OCI-LY1 (cell line): ENCODE results near the gene HMCN2.

Experiments used
- EZH2 ChIP-seq: fragments of 200-600 bp; sonication (generic), shearing (Covaris generic); IDR thresholded peaks from 2 replicates; pipeline ENCODE4 v1.8.0; 2017; ENCODE audit warnings: borderline replicate concordance, mixed run types, mild to moderate bottlenecking, antibody characterized with exemption, low read length, moderate library complexity, mixed read lengths
- TF ChIP-seq, protein P1 (sequence below): fragments of 200-600 bp; sonication (generic), shearing (Covaris generic); IDR thresholded peaks from 2 replicates; pipeline ENCODE4 v1.5.1; 2017; ENCODE audit warnings: mild to moderate bottlenecking, antibody characterized with exemption, low read length, moderate library complexity, mixed read lengths

DNA sequence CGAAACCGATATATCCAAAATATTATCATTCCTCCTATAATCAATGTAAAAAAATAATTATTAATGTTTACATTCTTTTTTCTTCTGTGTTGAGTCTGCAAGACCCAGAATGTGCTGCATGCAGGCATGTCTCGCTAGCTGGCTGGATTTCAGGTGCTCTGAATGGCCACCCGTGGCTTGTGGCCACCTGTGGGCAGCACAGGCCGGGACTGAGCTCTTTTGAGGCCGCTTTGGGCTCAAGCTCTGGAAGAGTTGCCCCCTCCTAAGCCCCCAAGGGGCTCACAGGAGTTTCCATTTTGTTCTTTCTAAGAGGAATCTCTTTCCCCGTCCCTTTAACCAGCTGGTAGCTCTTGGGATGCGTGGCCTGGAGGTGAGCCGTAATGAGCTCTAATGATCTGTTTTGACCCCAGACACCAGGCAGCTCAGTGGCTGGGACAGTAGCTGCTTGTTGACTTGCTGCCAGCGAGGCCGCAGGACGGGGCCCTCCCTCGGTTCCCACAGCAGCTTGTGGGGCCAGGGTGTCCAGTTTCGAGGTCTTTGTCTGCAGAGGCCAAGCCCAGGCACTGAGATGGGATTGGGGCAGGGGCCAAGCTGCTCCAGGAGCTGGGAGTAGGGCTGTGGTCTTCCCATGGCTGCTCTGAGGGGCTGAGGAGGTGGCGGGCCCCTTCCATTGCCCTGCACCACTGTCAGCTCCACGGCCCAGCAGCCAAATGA is 200.0 kb downstream of the HMCN2 start:
- TF ChIP-seq, protein P1, sequence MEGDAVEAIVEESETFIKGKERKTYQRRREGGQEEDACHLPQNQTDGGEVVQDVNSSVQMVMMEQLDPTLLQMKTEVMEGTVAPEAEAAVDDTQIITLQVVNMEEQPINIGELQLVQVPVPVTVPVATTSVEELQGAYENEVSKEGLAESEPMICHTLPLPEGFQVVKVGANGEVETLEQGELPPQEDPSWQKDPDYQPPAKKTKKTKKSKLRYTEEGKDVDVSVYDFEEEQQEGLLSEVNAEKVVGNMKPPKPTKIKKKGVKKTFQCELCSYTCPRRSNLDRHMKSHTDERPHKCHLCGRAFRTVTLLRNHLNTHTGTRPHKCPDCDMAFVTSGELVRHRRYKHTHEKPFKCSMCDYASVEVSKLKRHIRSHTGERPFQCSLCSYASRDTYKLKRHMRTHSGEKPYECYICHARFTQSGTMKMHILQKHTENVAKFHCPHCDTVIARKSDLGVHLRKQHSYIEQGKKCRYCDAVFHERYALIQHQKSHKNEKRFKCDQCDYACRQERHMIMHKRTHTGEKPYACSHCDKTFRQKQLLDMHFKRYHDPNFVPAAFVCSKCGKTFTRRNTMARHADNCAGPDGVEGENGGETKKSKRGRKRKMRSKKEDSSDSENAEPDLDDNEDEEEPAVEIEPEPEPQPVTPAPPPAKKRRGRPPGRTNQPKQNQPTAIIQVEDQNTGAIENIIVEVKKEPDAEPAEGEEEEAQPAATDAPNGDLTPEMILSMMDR = no peak
- TF ChIP-seq EZH2 = no peak
